ENCODE data around the gene PARD6A.

DNA sequence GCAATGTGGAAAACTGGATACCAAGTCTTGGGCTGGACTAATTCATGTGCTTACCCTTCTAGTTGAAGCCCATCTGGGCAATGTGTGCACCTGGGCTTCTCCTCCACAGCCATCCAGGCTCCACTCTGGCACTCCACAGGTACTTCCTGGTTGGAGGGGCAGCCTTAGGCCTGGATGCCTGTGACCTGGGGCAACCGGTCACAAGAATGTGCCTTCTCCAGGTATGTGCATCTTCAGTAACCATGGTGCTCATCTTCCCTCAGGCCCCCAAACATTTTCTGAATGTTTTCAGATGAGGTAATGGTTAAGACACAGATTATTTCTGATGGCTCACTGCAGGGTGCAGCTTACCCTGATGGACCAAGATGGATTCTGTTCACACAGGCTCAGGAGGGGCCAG is 17.0 kb downstream of the PARD6A start:
- TF ChIP-seq, protein P1, sequence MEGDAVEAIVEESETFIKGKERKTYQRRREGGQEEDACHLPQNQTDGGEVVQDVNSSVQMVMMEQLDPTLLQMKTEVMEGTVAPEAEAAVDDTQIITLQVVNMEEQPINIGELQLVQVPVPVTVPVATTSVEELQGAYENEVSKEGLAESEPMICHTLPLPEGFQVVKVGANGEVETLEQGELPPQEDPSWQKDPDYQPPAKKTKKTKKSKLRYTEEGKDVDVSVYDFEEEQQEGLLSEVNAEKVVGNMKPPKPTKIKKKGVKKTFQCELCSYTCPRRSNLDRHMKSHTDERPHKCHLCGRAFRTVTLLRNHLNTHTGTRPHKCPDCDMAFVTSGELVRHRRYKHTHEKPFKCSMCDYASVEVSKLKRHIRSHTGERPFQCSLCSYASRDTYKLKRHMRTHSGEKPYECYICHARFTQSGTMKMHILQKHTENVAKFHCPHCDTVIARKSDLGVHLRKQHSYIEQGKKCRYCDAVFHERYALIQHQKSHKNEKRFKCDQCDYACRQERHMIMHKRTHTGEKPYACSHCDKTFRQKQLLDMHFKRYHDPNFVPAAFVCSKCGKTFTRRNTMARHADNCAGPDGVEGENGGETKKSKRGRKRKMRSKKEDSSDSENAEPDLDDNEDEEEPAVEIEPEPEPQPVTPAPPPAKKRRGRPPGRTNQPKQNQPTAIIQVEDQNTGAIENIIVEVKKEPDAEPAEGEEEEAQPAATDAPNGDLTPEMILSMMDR (IDR thresholded peaks at IDR 0.05) = no peak
- TF ChIP-seq POLR2A (IDR thresholded peaks at IDR 0.05) = no peak
